GM15510 (cell line): ENCODE data around the gene GAK.

Experiments used
- POLR2A ChIP-seq: IDR thresholded peaks from 3 replicates; pipeline ENCODE4 v1.6.1; 2011; ENCODE audit warnings: borderline replicate concordance; ENCODE audit not compliant: insufficient read length; ENCODE audit errors: extremely low read depth

Gene GAK

DNA sequence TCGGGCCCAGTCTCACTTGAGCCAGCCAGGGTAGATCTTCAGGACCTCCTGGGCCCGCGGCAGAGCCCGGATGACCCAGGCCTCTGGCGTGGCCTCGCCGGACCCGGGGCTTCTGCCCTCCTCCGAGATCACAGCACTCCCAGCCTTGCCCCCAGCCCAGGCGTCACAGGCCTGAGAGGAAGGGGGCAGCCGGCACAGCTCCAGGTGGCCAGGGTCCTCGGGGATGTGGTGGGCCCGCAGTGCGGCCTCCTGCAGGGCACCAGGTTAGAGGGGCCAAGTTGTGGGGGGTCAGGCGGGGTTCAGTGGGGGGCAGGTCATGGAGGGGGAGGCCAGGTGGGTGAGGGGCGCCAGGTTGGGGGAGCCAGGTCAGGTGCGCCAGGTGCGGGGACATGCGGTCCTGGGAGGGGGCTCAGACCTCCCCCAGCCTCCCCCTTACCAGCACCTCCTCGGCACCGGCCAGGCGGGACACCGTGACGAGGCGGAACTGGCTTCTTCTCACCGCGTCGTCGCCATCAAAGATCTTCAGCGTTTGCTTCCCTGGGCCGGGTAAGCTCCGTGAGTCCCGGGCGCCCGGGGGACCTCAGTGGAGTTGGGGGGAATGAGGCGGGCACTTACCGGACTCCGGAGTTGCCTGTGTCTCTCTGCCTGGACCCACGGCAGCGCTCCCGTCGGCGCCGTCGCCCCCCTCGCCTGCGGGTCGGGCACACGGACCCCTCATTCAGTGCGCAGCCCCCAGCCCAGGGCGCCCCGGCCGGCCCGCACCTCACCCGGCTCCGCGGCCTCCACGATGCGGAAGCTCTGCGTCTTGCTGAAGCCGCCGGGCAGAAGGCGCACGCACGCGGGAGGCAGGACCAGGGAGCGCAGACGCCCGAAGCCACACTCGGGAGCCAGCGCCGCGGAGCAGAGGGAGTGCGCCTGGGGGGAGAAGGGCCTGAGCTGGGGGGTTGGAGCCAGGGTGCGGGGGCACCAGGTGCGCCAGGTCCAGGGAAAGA is 35.3 kb upstream of the GAK start:
- TF ChIP-seq POLR2A = no peak

DNA sequence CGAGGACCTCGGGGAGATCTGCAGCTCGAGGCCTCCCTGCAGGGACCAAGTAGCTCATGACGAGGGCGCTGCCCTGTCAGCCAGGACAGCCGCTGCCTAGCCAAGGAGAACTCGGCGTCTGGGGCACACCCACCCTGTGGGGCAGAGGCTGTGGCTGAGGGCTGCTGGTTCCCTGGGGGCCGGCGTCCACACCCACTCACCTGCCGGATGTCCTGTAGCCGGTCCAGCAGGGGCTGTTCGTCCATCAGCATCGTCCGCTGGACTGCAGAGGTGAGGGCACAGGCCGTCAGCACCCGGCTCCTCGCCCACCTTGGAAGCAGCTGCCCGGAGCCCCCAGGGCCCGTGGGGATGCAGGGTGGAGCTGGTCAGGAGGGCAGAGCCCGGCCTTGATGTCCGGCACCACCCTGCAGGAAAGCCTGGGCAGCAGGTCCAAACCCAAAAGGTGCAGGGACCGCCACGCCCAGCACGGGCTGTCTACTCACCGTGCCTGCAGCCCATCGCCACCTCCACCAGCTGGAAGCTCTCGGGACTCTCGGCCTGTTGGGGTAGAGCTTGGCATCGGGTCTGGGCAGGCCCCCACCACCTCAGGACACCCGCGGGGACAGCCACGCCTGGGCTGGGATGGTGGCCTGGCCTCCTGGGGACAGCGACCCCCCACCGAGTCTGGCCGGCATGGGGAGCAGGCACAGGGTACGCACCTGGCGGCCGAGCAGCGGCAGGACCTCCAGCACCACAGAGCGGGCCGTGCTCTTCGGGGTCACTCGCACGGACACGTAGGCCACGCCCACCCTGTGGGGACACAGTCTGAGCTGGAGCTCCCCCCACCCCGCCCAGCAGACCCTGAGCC is 34.4 kb upstream of the GAK start:
- TF ChIP-seq POLR2A = no peak

DNA sequence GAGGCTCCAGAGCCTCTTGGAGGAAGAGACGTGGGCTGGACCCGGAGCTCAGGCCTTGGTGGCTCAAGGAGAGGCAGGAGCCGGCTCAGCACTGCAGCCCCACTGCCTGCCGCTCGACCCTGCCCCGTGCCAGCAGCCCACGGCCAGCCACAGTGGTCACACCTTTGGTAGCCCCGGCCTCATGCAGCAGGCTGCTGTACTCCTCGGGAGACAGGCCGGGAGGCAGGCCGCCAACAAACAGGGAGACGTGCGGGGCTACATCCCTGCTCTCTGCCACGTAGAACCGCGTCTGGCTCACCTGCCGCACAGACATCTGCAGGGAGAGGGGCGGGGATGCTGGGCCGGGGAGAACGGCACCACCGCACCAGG is 33.6 kb upstream of the GAK start:
- no peak for TF ChIP-seq POLR2A

DNA sequence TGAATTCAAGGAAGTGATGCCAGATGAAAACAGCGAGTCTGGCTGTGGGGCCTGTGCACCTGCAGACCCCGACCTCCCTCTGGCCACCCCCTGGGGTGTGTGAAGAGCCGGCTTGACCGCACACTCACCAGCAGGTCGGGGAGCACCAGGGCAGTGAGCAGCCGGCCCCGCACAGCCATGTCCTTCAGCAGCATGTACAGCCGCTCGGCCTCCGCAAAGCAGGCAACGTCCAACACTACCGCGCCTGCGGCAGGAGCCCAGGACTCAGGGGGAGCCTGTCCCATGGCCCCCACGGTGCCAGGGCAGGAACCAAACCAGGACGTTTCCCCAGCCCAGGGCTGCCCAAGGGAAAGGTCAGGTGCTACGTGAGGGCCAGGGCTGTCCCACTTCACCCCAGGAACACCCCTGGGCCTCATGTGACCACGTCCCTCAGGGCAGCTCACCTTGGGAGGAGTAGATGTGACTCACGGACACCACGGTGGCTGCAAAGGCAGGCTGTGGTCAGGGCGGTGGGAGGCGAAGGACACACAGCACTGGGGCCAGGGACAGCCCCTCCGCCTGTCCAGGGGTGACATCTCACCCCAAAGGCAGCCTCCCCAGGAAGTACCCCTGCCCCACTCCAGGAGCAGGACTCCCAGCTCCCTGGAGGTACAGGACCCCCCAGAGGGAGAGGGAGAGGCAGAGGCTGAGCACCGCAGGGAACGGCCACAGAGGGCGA is 33.1 kb upstream of the GAK start:
- TF ChIP-seq POLR2A = no peak

DNA sequence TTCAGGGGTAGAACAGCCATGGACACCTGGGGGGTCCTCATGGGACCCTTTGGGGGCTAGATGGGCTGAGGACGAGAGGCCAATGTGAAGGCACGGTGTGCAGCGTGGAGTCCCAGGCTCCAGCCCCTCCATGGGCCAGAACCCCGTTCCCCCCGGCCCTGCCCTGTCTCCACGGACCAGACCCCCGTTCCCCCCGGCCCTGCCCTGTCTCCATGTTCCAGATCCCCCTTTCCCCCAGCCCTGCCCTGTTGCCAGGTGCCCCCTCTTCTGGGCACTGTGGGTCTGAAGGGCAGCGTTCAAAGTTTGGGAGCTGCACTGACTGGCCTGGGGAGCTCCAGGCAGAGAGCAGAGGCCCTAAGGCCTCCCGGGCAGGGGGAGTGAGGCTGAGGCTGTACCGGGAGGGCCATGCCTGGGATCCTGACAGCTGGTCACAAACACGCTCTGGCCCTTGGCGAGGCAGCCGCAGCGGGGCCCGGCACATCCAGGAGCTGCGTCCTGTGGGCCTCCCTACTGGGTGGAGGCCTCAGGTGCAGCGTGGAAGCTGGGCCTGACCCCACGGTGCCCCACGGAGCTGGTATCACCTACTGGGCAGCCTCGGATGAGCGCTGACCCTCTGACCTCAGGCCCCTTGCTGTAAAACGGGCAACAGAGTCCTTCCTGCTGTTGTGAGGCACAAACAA is 32.4 kb upstream of the GAK start:
- no peak for TF ChIP-seq POLR2A

DNA sequence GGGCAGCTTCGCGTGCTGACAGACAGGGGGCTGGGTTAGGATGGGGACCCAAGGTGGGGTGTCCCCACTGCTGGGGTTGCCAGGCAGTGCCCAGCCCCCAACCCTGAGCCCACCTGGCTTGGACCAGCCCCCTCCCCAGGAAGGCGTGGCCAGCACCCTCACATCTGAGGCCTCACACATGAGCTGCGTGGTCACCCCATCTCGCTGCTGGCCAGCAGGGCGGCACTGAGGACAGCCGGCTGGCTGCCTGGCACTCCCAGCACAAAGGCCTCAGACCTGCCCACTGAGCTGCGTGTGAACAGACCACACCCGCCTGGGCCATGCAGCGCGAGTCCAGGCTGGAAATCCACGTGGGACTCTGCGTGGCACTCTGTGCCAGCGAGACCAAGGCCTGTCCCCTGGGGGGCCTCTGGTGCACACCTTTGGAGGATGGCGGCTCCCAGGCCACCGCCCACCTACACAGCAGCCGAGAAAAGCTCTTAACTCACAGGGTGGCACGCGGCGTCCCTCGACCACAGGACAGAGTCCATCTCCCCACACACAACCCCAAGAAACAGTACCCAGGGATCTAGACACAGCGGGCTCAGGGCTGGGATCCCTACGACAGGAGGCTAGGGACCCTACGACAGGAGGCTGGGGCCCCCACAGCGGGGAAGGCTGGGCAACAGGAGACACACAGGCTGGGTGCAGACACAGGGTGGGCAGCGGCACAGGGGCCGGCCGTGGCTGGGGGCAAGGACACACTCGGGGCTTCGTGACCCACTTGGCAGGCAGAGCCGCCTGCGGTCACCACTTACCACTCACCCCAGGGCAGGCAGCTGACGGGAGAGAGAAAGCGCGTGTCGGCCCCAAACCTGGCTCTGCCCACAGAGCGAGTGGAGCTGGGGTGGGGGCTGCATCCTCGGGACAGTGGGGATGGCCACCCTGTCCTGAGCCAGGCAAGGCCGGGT is 31.4 kb upstream of the GAK start:
- no peak for TF ChIP-seq POLR2A

DNA sequence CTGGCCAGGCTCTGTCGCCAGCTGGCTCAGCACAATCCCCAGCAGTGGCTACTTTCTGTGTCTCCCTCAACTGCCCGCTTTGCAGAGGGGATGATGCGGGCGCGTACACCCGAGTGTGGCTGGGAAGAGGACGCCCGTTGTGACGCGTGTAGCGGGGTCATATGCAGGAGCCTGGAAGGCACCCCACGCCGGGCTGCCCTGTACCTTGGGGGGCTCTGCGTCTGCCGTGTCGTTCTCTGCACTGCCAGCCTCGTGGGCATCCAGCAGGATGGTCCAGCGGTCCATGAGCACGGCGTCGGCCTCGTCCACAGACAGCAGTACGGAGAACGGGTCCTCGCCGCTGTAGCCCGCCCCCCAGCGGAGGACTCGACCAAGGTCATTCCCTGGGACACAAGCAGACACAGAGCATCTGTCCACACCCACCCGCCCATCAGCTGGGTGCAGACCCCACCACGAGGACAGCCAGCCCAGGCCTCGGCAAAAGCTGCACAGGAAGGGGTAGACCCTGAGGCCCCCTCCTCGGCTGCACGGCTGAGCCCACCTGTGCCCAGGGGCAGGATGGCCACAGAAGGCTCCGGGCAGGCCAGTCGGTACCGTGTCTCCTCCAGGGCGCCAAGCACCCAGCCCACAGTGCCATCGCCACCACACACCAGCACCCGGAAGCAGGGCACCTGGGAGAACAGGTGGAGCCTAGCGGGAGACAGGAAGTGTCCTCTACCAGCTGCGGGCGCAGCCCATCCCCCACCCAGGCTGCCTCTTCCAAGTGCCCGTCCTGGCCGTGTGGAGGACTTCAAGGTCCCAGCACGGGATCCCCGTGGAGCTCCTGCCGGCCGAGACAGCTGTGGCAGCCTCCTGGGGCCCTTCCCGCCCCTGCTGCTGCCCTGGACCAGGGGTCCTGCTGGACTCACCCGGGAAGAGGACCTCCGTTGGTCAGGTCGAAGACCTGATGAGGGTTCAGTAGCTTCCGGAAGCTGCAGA is 30.4 kb upstream of the GAK start:
- no peak for TF ChIP-seq POLR2A

DNA sequence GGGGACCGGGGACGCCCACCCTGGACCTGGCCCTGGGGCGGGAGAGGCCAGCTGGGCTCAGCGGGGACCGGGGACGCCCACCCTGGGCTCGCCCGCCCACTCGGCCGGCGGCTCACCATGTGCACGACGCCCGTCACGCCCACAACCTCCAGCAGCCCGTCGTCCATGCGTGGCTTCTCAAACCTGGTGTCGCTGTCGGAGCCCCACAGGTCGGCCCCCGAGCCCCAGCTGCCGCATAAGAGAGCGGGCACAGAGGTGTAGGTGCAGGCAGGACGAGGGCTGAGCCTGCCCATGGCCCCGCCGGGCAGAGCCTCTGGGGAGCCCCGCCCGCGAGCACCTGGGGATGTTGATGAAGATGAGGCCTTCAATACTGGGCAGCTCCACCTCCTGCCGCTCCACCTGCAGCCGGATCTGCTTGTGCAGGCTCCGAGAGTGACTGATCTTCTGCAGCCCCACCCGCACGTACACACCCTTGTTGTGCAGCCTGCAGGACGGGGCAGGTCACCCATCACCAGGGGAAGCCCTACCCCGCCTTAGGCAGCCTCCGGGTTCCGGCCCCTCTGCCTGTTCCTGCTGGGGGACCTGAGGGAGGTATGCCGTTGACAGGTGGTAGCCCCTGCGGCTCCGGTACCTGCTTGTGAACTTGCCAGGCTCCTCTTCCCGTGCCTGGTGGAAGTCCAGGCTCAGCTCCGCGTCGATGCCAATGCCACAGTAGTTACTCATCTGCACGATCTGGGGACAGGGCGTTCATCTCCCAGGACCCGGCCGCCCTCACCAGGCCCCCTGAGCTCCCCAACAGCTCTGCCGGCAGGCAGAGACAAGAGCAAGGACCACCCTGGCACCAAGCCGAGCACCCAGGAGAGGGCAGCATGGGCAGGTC is 29.5 kb upstream of the GAK start:
- TF ChIP-seq POLR2A = no peak

DNA sequence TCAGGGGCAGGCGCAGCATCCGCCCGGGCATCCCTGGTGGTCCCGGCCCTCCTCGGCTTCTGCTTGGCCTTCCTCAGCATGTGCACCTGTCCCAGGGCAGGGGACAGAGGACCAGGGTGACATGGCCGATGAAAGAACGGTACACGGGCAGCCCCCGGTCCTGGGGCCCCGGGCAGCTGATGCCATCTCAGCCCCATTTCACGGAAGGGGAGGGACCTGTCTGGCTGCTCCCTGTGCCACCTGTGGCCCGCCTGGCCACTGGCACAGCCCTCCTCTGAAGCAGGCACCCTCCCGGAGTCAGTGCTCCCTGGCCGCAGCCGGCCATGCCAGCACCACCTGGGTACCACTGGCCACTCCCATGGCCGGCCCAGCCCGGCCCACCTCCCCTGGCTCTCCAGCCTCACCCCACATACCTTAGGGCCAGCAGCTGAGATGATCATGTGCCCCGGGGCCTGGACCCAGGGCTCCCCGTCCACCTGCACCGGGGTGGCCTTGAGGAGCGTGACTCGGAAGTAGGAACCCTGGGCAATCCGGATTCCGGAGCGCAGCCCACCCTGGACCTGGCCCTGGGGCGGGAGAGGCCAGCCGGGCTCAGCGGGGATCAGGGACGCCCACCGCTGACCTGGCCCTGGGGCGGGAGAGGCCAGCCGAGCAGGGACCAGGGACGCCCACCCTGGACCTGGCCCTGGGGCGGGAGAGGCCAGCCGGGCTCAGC is 28.7 kb upstream of the GAK start:
- TF ChIP-seq POLR2A = no peak

DNA sequence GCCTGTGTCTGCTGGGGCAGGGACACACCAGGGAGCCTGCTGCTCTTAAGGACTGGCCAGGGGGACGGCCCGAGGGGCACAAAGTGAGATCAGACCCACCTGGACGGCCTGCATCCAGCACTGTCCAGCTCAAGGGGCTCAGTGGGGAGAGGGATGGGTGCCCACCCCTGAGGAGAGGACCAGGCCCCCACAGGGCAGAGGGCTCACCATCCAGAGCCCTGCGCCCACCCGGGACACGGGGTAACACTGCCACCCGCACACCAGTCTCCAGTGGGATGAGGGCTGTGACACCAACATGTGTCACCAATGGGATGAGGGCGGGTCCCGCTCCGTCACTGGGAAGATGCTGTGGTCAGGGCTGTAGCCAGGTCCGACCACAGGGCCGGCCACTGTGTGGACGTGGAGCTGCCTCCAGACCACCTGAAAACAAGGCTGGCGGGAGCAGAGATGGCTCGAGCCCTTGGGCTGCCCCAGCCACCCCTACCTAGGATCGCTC is 28.1 kb upstream of the GAK start:
- TF ChIP-seq POLR2A = no peak
